ENCODE results near the gene DENND4A.

DNA sequence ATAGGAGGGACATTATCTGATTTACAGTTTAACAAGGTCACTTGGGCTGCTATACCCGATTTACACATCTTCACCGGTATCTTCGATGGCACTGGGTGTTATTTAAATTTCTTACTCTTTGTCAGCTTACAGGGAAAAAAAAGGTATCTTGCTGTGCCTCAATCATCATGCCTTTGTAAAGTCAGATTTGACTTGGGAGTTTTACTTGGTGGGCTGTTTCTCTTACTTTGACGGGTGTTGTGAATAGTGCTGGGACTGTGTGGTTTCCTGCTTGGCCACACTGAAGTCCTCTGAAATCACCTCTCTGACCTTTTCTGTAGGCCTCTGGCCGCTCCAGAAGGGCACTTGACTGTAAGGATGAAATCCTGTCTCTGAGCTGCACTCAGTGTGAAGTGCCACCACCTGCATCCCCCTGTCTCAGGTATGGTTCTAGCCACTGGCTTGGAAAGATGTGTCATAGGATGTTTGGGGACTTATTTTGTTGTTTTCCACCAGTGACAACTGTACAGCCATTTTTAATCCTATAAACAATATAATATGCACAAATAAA is 173.5 kb downstream of the DENND4A start:
- TF ChIP-seq GATA2 (IDR thresholded peaks at IDR 0.05; ENCODE audit: low read depth, low read length) (no peak), GATA3 (IDR thresholded peaks at IDR 0.05; ENCODE audit: low read depth, low read length) (no peak)
